Parathyroid adenoma (tissue), 2 donors: Measurements from ENCODE around the gene SERINC4.
A peak's percentile ranks its signal among the peaks of the same experiment; 100 is the strongest.
"Not testable (repeated sequence)": the region's sequence is repeated elsewhere in the genome, so short reads cannot be mapped to it uniquely, and the experiment has no call there.

ENCODE experiments used
- H2AFZ ChIP-seq: fragments of 300-600 bp; sonication (generic); one replicate; pipeline ENCODE4 v1.7.0; 2017; ENCODE audit warnings: antibody characterized with exemption, mild to moderate bottlenecking
- H3K27ac ChIP-seq: fragments of 300-600 bp; sonication (generic); one replicate; pipeline ENCODE4 v1.7.0; 2017
- H3K27me3 ChIP-seq: fragments of 300-600 bp; sonication (generic); one replicate; pipeline ENCODE4 v1.7.0; 2017; ENCODE audit warnings: low read length; ENCODE audit not compliant: control insufficient read depth, insufficient read depth
- H3K36me3 ChIP-seq: fragments of 300-600 bp; sonication (generic); one replicate; pipeline ENCODE4 v1.7.0; 2017; ENCODE audit warnings: low read length; ENCODE audit not compliant: control insufficient read depth, insufficient read depth
- H3K4me1 ChIP-seq: fragments of 300-600 bp; sonication (generic); one replicate; pipeline ENCODE4 v1.7.0; 2017; ENCODE audit warnings: control low read depth
- H3K4me2 ChIP-seq: fragments of 300-600 bp; sonication (generic); one replicate; pipeline ENCODE4 v1.7.0; 2017; ENCODE audit warnings: low read length
- H3K4me3 ChIP-seq: fragments of 300-600 bp; sonication (generic); one replicate; pipeline ENCODE4 v1.7.0; 2017; ENCODE audit warnings: low read depth, low read length
- H3K79me2 ChIP-seq: fragments of 300-600 bp; sonication (generic); one replicate; pipeline ENCODE4 v1.7.0; 2017; ENCODE audit warnings: control low read depth
- H3K9ac ChIP-seq: fragments of 300-600 bp; sonication (generic); one replicate; pipeline ENCODE4 v1.7.0; 2017; ENCODE audit warnings: mild to moderate bottlenecking
- H3K9me3 ChIP-seq: fragments of 300-600 bp; sonication (generic); one replicate; pipeline ENCODE4 v1.7.0; 2017; ENCODE audit warnings: low read length; ENCODE audit not compliant: control insufficient read depth
- TF ChIP-seq, protein P1 (sequence below): fragments of 300-600 bp; sonication (generic); IDR thresholded peaks from one replicate; pipeline ENCODE4 v1.7.0; 2017; ENCODE audit warnings: antibody characterized with exemption, mild to moderate bottlenecking
- donor health status: primary hyperparathyroidism.

The SERINC4 gene

GRCh38 chr15:43828061-43828657 is 28.1 kb upstream of the SERINC4 start:
- H3K9me3 ChIP-seq, result no peaks in the 10 kb centered on the region
- TF ChIP-seq, protein P1, sequence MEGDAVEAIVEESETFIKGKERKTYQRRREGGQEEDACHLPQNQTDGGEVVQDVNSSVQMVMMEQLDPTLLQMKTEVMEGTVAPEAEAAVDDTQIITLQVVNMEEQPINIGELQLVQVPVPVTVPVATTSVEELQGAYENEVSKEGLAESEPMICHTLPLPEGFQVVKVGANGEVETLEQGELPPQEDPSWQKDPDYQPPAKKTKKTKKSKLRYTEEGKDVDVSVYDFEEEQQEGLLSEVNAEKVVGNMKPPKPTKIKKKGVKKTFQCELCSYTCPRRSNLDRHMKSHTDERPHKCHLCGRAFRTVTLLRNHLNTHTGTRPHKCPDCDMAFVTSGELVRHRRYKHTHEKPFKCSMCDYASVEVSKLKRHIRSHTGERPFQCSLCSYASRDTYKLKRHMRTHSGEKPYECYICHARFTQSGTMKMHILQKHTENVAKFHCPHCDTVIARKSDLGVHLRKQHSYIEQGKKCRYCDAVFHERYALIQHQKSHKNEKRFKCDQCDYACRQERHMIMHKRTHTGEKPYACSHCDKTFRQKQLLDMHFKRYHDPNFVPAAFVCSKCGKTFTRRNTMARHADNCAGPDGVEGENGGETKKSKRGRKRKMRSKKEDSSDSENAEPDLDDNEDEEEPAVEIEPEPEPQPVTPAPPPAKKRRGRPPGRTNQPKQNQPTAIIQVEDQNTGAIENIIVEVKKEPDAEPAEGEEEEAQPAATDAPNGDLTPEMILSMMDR, result no peak
- no peak overlapping the region for H3K4me3 ChIP-seq
- peak overlapping the region; percentile 20 for H2AFZ ChIP-seq
- H3K27me3 ChIP-seq, result no peaks in the 10 kb centered on the region
- no peak overlapping the region for H3K27ac ChIP-seq
- H3K79me2 ChIP-seq, result peaks cover 7% of the 10 kb centered on the region
- no peaks in the 10 kb centered on the region for H3K4me1 ChIP-seq
- no peaks in the 10 kb centered on the region for H3K36me3 ChIP-seq
- no peak overlapping the region for H3K4me2 ChIP-seq
- no peak overlapping the region for H3K9ac ChIP-seq

DNA sequence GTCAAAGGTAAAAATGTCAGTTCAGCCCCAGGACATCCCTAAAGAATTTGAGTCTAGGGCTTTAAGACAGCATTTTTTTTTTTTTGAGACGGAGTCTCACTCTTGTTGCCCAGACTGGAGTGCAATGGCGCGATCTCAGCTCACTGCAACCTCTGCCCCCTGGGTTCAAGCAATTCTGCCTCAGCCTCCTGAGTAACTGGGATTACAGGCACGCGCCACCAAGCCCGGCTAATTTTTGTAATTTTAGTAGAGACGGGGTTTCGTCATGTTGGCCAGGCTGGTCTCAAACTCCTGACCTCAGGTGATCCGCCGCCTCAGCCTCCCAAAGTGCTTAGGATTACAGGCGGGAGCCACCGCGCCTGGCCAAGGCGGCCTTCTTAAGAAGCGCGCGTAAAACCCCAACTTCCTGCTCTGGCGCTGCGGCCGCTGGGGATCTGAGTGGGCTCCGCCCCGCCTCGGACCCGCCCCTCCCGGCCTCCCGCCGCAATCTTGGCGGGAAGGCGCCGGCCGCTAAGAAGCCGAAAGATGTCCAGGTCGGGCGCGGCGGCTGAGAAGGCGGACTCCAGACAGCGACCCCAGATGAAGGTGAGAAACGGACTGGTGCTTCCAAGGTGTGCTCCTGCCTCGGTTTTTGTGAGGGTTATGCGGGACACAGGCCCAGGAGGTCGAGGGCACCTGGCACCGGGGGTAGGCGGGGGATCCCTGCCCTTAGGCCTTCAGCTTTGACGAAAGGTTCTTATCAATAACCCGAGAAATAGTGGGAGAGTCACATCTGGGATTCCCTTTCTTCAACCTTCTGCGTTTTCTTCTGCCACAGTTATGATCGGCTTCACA is 26.7 kb upstream of the SERINC4 start, which contains the start of gene WDR76:
Gene WDR76 (plus strand): TSS at position 495 of the 834 bp plus-strand sequence. CDS start 31 bp downstream, at position 526.
- H3K36me3 ChIP-seq, result no peaks in the 10 kb centered on the region
- H2AFZ ChIP-seq, result peak within 1 kb of the TSS; percentile 39
- peaks cover 7% of the 10 kb centered on the region for H3K79me2 ChIP-seq
- H3K4me1 ChIP-seq, result no peaks in the 10 kb centered on the region
- H3K4me2 ChIP-seq, result peak within 1 kb of the TSS; percentile 36
- H3K27ac ChIP-seq, result peak within 1 kb of the TSS; percentile 36
- H3K9me3 ChIP-seq, result no peaks in the 10 kb centered on the region
- H3K4me3 ChIP-seq, result peak within 1 kb of the TSS; percentile 38
- TF ChIP-seq, protein P1, result no peak
- no peak within 1 kb of the TSS for H3K9ac ChIP-seq
- H3K27me3 ChIP-seq, result no peaks in the 10 kb centered on the region

DNA sequence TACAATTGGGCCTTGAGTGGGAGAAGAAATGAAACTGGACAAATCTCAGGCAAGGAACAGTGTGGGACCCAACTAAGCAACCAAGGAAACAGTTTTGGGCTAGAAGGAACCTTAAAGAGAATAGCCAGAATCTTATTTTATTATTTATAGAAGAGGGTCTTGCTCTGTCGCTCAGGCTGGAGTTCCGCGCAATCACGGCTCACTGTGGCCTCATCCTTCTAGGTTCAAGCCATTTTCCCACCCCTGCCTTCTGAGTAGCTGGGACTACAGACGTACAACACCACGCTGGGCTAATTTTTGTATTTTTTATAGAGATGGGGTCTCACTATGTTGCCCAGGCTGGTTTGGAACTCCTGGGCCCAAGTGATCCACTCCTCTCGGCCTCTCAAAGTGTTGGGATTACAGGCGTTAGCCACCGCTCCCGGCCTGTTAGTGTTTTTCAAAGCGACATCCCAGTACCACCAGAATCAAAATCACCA is 26.0 kb upstream of the SERINC4 start:
- Histone ChIP-seq H3K9me3 (no peaks in the 10 kb centered on the region), H3K9ac (no peak overlapping the region), H3K4me3 (no peak overlapping the region), H3K4me2 (peak overlapping the region; percentile 36), H3K36me3 (no peaks in the 10 kb centered on the region), H3K27ac (no peak overlapping the region), H3K27me3 (no peaks in the 10 kb centered on the region), H2AFZ (peak overlapping the region; percentile 39), H3K79me2 (peaks cover 7% of the 10 kb centered on the region), H3K4me1 (no peaks in the 10 kb centered on the region)
- TF ChIP-seq, protein P1, result no peak

DNA sequence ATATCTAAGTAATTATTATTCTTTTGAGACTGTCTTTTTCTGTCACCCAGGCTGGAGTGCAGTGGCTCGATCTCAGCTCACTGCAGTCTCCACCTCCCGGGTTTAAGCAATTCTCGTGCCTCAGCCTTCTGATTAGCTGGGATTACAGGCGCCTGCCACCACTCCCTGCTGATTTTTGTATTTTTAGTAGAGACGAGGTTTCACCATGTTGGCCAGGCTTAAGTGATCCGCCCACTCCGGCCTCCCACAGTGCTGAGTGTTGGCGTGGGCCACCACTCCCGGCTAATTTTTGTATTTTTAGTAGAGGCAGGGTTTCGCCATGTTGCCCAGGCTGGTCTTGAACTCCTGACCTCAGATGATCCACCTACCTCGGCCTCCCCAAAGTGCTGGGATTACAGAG is 25.3 kb upstream of the SERINC4 start:
- not testable (repeated sequence) for H3K4me2 ChIP-seq, H2AFZ ChIP-seq, H3K9ac ChIP-seq, H3K27ac ChIP-seq, H3K27me3 ChIP-seq, H3K4me1 ChIP-seq, H3K36me3 ChIP-seq, H3K79me2 ChIP-seq, H3K9me3 ChIP-seq, H3K4me3 ChIP-seq
